ENCODE results near the gene CMC2.
A peak's percentile ranks its signal among the peaks of the same experiment; 100 is the strongest.

Gene CMC2

DNA sequence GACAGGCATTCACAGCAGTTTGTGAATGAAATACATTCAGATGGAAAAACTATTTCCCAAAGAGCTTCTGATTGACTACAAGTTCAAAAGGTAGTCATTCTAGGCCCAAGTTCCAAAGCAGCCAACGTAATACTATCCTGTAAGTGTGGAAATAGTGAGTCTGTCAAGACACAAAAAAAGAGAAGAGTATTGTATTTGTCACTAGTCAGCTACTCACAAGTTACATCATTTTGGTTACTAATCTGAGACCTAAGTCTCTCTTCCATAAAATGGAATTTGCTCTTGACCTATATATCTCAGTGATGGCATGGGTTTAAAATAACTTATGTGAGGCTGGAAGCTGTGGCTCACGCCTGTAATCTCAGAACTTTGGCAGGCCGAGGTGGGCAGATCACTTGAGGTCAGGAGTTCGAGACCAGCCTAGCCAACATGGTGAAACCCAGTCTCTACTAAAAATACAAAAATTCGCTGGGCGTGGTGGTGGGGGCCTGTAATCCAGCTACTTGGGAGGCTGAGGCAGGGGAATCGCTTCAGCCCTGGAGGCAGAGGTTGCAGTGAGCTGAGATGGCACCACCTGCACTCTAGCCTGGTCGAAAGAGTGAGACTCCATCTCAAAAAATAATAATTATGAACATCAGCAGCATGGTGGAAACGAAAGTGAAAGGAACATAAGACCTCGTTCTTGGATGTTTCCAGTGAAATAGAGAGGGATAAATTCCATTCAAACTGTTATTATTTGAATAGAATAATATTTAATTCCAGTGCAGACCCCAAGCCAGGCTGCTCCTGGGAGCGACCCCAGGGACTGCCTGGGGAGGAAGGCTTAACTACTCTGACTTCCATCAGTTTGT is 2.9 kb downstream of the CMC2 start:
- no peaks in the 10 kb centered on the region for H3K27me3 ChIP-seq (ENCODE audit: control insufficient read depth in 5 of 5, insufficient read depth in 4 of 5, low read length in 5 of 5)
- H3K36me3 ChIP-seq (ENCODE audit: control insufficient read depth in 5 of 5, insufficient read depth in 5 of 5, low read length in 5 of 5), result no peaks in the 10 kb centered on the region
- no peak overlapping the region for H3K27ac ChIP-seq (ENCODE audit: low read depth, low read length)
- peak overlapping the region in 4 of 5 donors; percentile 35 to 66 (median 50) for H3K9ac ChIP-seq (ENCODE audit: low read length in 5 of 5)
- H3K4me3 ChIP-seq (ENCODE audit: low read depth in 1 of 5, low read length in 5 of 5), result peak overlapping the region in 4 of 5 donors; percentile 39 to 50 (median 44)
- peaks cover 3 to 40% (median 29%) of the 10 kb centered on the region in 5 donors for H3K4me1 ChIP-seq (ENCODE audit: control insufficient read depth in 5 of 5, insufficient read depth in 5 of 5, low read length in 5 of 5)
- H3K9me3 ChIP-seq (ENCODE audit: control insufficient read depth in 5 of 5, low read length in 5 of 5), result no peaks in the 10 kb centered on the region

DNA sequence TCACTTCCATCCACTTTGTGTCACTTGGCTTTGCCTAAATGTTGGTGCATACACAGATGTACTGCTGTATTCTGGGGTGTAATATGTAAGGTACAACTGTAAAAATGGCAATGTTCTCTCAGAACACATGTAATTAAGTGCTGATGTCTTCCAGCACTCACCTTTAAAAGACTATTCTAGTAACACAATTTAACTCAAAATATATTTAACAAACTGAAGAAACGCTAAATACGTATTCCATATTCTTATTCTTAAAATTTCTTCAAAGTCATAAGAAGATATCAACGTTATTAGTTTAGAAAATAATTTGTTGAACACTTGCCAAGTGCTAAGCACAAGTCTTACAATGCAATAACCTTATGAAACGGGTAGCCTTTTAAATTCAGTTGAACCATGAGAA is 3.6 kb downstream of the CMC2 start:
- Histone ChIP-seq H3K4me1 (ENCODE audit: control insufficient read depth in 5 of 5, insufficient read depth in 5 of 5, low read length in 5 of 5) (peaks cover 3 to 37% (median 27%) of the 10 kb centered on the region in 5 donors), H3K9me3 (ENCODE audit: control insufficient read depth in 5 of 5, low read length in 5 of 5) (no peaks in the 10 kb centered on the region), H3K27me3 (ENCODE audit: control insufficient read depth in 5 of 5, insufficient read depth in 4 of 5, low read length in 5 of 5) (no peaks in the 10 kb centered on the region), H3K9ac (ENCODE audit: low read length in 5 of 5) (no peak overlapping the region), H3K4me3 (ENCODE audit: low read depth in 1 of 5, low read length in 5 of 5) (no peak overlapping the region), H3K27ac (ENCODE audit: low read depth, low read length) (no peak overlapping the region), H3K36me3 (ENCODE audit: control insufficient read depth in 5 of 5, insufficient read depth in 5 of 5, low read length in 5 of 5) (no peaks in the 10 kb centered on the region)

DNA sequence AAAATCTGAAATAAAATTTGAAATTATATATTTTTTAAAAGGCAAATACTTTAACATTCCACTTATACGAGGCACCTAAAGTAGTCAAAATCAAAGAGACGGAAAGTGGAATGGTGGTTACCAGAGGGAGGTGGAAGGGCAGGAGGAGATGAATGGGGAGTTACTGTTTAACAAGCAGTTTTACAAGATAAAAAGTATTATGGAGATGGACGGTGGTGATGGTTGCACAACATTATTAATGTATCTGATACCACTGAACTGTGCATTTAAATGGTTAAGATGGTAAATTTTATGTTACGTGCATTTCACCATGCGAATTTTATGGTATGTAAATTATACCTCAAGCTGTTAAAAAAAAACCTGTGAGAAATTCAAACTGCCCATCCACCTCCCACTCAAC is 5.4 kb downstream of the CMC2 start:
- no peak overlapping the region for H3K4me3 ChIP-seq (ENCODE audit: low read depth in 1 of 5, low read length in 5 of 5)
- no peaks in the 10 kb centered on the region for H3K27me3 ChIP-seq (ENCODE audit: control insufficient read depth in 5 of 5, insufficient read depth in 4 of 5, low read length in 5 of 5)
- H3K4me1 ChIP-seq (ENCODE audit: control insufficient read depth in 5 of 5, insufficient read depth in 5 of 5, low read length in 5 of 5), result peaks cover 0 to 38% (median 33%) of the 10 kb centered on the region in 5 donors

DNA sequence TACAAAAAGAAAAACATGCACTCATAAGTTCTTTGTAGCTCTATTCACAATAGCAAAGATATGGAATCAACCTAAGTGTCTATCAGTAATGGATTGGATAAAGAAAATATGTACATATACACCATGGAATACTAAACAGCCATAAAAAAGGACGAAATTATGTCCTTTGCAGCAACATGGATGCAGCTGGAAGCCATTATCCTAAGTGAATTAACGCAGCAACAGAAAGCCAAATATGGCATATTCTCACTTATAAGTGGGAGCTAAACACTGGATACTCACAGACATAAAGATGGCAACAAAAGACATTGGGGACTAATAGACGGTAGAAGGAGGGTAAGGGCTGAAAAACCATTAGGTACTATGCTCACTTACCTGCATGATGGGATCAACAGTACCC is 5.8 kb downstream of the CMC2 start:
- Histone ChIP-seq H3K4me1 (ENCODE audit: control insufficient read depth in 5 of 5, insufficient read depth in 5 of 5, low read length in 5 of 5) (peaks cover 0 to 33% (median 29%) of the 10 kb centered on the region in 5 donors), H3K27ac (ENCODE audit: low read depth, low read length) (no peak overlapping the region), H3K36me3 (ENCODE audit: control insufficient read depth in 5 of 5, insufficient read depth in 5 of 5, low read length in 5 of 5) (no peaks in the 10 kb centered on the region), H3K9me3 (ENCODE audit: control insufficient read depth in 5 of 5, low read length in 5 of 5) (no peaks in the 10 kb centered on the region), H3K4me3 (ENCODE audit: low read depth in 1 of 5, low read length in 5 of 5) (no peak overlapping the region), H3K9ac (ENCODE audit: low read length in 5 of 5) (no peak overlapping the region), H3K27me3 (ENCODE audit: control insufficient read depth in 5 of 5, insufficient read depth in 4 of 5, low read length in 5 of 5) (no peaks in the 10 kb centered on the region)

More for the DNA sequence above, 5.4 kb downstream of the CMC2 start:
- no peaks in the 10 kb centered on the region for H3K36me3 ChIP-seq (ENCODE audit: control insufficient read depth in 5 of 5, insufficient read depth in 5 of 5, low read length in 5 of 5)
- no peaks in the 10 kb centered on the region for H3K9me3 ChIP-seq (ENCODE audit: control insufficient read depth in 5 of 5, low read length in 5 of 5)
- no peak overlapping the region for H3K27ac ChIP-seq (ENCODE audit: low read depth, low read length)
- H3K9ac ChIP-seq (ENCODE audit: low read length in 5 of 5), result no peak overlapping the region

DNA sequence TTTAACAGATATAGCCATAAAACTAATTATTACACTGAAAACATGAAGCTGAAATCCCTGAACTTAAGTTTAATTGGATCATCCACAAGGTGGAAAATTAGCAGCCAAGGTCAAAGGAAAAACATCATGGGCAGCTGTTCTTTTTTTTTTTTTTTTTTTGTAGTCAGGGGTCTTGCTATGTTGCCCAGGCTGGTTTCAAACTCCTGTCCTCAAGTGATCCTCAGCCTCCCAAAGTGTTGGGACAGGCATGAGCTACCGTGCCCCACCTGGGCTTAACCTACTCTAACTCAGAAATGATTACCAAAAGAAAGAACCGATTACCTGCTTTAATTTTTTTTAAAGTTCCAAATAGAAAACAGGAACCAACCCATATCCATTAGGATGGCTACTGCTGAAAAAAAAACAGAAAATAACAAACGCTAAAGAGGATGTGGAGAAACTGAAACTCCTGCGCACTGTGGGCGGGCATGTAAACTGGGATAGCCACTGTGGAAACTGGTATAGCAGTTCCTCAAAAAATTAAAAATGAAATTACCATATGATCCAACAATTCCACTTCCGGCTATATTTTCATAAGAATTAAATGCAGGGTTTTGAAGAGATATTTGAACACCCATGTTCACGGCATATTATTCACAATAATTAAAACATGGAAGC is 8.6 kb downstream of the CMC2 start:
- Histone ChIP-seq H3K27me3 (ENCODE audit: control insufficient read depth in 5 of 5, insufficient read depth in 4 of 5, low read length in 5 of 5) (no peaks in the 10 kb centered on the region), H3K9ac (ENCODE audit: low read length in 5 of 5) (peak overlapping the region in 1 of 5 donors; percentile 15), H3K4me3 (ENCODE audit: low read depth in 1 of 5, low read length in 5 of 5) (no peak overlapping the region), H3K9me3 (ENCODE audit: control insufficient read depth in 5 of 5, low read length in 5 of 5) (no peaks in the 10 kb centered on the region), H3K27ac (ENCODE audit: low read depth, low read length) (no peak overlapping the region), H3K36me3 (ENCODE audit: control insufficient read depth in 5 of 5, insufficient read depth in 5 of 5, low read length in 5 of 5) (peaks cover 0 to 3% (median 0%) of the 10 kb centered on the region in 5 donors), H3K4me1 (ENCODE audit: control insufficient read depth in 5 of 5, insufficient read depth in 5 of 5, low read length in 5 of 5) (peaks cover 0 to 13% (median 9%) of the 10 kb centered on the region in 5 donors)

DNA sequence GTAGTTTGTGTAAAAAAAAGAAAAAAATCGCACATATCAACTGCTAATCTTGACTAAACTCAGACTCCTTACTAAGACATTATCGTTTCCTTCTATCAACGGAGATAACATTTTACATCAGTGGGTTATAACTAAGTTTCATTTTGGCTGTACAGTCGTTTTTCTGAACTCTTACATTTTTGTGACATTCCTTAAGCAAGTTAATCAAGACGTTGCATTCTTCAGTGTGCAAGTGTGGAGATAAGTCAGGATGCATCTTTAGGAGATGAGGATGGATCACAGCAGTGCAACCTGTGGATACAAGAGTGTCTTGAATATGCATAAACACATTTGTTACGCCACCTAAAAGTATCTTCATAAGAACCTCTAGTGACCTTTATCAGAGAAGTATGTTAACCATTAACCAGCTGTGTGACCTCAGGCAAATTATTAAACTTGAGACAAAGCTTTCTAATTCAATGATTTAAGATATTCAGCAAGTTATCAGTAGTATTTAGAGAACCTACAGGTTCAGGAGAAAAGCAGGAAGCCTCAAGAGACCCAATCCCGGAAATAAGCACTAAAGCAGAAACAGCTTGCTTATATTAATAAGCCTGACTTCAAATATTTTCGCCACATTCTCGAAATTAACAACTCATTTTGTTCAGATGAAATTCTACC is 9.4 kb downstream of the CMC2 start:
- H3K9ac ChIP-seq (ENCODE audit: low read length in 5 of 5), result peak overlapping the region in 4 of 5 donors; percentile 3 to 59 (median 48)
- H3K4me1 ChIP-seq (ENCODE audit: control insufficient read depth in 5 of 5, insufficient read depth in 5 of 5, low read length in 5 of 5), result peaks cover 0 to 13% (median 9%) of the 10 kb centered on the region in 5 donors
- H3K27me3 ChIP-seq (ENCODE audit: control insufficient read depth in 5 of 5, insufficient read depth in 4 of 5, low read length in 5 of 5), result no peaks in the 10 kb centered on the region
- no peak overlapping the region for H3K27ac ChIP-seq (ENCODE audit: low read depth, low read length)
- peak overlapping the region; percentile 20 to 59 (median 36) for H3K4me3 ChIP-seq (ENCODE audit: low read depth in 1 of 5, low read length in 5 of 5)
- H3K36me3 ChIP-seq (ENCODE audit: control insufficient read depth in 5 of 5, insufficient read depth in 5 of 5, low read length in 5 of 5), result peaks cover 0 to 3% (median 0%) of the 10 kb centered on the region in 5 donors
- no peaks in the 10 kb centered on the region for H3K9me3 ChIP-seq (ENCODE audit: control insufficient read depth in 5 of 5, low read length in 5 of 5)

DNA sequence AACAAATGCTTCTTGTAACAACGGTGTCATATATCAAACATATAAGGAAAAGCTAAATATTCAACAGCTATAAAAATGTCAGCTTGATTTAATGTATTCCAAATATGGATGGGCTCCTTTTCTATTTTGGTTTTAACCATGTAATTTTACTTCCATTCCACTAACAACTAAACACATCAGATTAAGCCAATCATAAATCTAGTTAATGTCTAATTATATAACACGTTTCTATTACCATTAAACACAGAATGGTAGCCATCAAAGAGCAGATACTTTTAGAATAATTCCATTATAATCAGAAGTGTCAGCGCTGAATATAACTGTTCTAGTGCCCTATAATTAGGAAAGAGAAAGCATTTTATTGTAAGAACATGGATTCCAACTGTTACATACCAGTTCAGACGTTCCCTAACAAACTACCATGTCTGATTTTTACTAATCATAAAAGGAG is 10.0 kb downstream of the CMC2 start:
- Histone ChIP-seq H3K9me3 (ENCODE audit: control insufficient read depth in 5 of 5, low read length in 5 of 5) (no peaks in the 10 kb centered on the region), H3K4me3 (ENCODE audit: low read depth in 1 of 5, low read length in 5 of 5) (peak overlapping the region; percentile 20 to 59 (median 36)), H3K36me3 (ENCODE audit: control insufficient read depth in 5 of 5, insufficient read depth in 5 of 5, low read length in 5 of 5) (peaks cover 0 to 4% (median 0%) of the 10 kb centered on the region in 5 donors), H3K4me1 (ENCODE audit: control insufficient read depth in 5 of 5, insufficient read depth in 5 of 5, low read length in 5 of 5) (peaks cover 0 to 13% (median 9%) of the 10 kb centered on the region in 5 donors), H3K27me3 (ENCODE audit: control insufficient read depth in 5 of 5, insufficient read depth in 4 of 5, low read length in 5 of 5) (no peaks in the 10 kb centered on the region), H3K9ac (ENCODE audit: low read length in 5 of 5) (peak overlapping the region in 2 of 5 donors; percentile 56 to 59), H3K27ac (ENCODE audit: low read depth, low read length) (no peak overlapping the region)

DNA sequence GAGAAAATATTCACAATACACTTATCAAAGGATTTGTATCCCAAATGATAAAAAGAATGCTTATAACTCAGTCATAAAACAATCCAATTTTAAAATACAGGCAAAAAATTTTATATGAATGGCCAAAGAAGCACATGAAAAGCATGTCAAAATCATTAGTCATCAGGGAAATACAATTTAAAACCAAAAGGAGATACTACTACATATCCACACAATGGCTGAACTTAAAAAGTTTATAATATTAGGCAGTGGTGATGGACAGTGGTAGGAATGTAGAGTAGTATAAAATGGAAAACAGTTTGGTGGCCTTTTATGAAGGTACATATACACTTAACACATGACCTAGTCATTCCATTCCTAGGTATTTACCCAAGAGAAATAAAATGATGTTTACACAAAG is 12.2 kb downstream of the CMC2 start:
- Histone ChIP-seq H3K36me3 (ENCODE audit: control insufficient read depth in 5 of 5, insufficient read depth in 5 of 5, low read length in 5 of 5) (peaks cover 0 to 7% (median 6%) of the 10 kb centered on the region in 5 donors), H3K4me1 (ENCODE audit: control insufficient read depth in 5 of 5, insufficient read depth in 5 of 5, low read length in 5 of 5) (peaks cover 0 to 13% (median 9%) of the 10 kb centered on the region in 5 donors), H3K4me3 (ENCODE audit: low read depth in 1 of 5, low read length in 5 of 5) (no peak overlapping the region), H3K27me3 (ENCODE audit: control insufficient read depth in 5 of 5, insufficient read depth in 4 of 5, low read length in 5 of 5) (no peaks in the 10 kb centered on the region), H3K27ac (ENCODE audit: low read depth, low read length) (no peak overlapping the region), H3K9ac (ENCODE audit: low read length in 5 of 5) (no peak overlapping the region), H3K9me3 (ENCODE audit: control insufficient read depth in 5 of 5, low read length in 5 of 5) (no peaks in the 10 kb centered on the region)

DNA sequence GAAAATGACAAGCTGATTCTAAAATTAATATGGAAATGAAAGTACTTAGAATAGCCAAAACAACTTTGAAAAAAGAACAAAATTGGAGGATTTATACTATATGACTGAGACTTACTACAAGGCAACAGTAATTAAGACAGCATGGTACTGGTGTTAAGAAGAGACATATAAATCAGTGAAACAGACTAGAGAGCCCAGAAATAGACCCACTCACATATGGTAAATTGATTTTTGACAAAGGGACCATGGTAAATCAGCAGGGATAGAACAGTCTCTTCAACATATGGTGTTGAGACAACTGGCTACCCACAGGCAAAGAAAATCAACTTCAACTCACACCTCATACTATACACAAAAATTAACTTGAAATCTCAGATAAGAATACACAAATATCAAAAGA is 12.9 kb downstream of the CMC2 start:
- H3K27me3 ChIP-seq (ENCODE audit: control insufficient read depth in 5 of 5, insufficient read depth in 4 of 5, low read length in 5 of 5), result no peaks in the 10 kb centered on the region
- H3K9me3 ChIP-seq (ENCODE audit: control insufficient read depth in 5 of 5, low read length in 5 of 5), result no peaks in the 10 kb centered on the region
- no peak overlapping the region for H3K27ac ChIP-seq (ENCODE audit: low read depth, low read length)
- peaks cover 0 to 13% (median 9%) of the 10 kb centered on the region in 5 donors for H3K4me1 ChIP-seq (ENCODE audit: control insufficient read depth in 5 of 5, insufficient read depth in 5 of 5, low read length in 5 of 5)
- H3K36me3 ChIP-seq (ENCODE audit: control insufficient read depth in 5 of 5, insufficient read depth in 5 of 5, low read length in 5 of 5), result peaks cover 0 to 7% (median 6%) of the 10 kb centered on the region in 5 donors
- no peak overlapping the region for H3K4me3 ChIP-seq (ENCODE audit: low read depth in 1 of 5, low read length in 5 of 5)
- no peak overlapping the region for H3K9ac ChIP-seq (ENCODE audit: low read length in 5 of 5)
